CD4-positive, alpha-beta T cell treated with Interleukin-15 for 4 hours (primary cell): ENCODE data around the gene FAM168A.

Source experiments
- DNase-seq: peaks from one replicate; pipeline ENCODE4 v3.0.0-alpha.2; 2020; ENCODE audit warnings: low spot score

FAM168A gene

GRCh38 chr11:73597956-73598718 lies at the start of gene FAM168A:
Gene FAM168A (minus strand): TSS chr11:73598112. CDS start chr11:73468474, 129,638 bp downstream.
- peak; percentile 93 for DNase-seq

DNA sequence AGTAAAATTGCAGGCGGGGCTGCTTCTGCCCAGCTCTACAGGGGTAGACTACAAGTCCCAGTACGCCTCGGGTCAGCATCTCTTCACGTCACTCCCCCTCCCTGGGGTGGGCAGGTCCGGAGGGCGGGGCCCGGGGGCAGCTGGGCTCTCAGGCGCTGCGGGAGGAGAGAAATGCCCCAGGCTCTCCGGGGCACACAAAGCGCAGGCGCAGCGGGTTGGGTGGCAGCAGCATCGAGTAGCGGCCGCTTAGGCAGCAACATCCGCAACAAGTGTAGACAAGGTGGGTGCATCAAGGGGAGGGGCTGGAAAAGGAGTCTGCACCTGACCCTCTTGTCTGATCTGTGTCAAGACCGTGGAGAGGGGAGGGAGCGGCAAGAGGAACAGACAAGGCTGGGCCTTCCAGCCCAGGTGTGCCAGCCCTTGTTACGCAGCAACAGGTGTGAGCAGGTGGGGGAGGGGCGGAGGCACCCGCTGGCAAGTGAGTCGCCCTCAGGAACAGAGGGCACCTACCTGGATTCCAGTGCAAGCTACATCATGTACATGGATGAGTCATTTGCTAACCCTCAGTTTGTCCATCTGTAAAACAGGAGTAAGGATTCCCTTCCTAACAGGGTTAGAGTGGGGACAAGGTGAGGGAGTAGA lies 49.7 kb upstream of the FAM168A start:
- DNase-seq = peak; percentile 95

GRCh38 chr11:73645972-73646631 lies 48.2 kb upstream of the FAM168A start, which contains the start of gene PLEKHB1:
Gene PLEKHB1 (plus strand): TSS chr11:73646581. CDS start chr11:73646609, 28 bp downstream.
- no peak for DNase-seq

DNA sequence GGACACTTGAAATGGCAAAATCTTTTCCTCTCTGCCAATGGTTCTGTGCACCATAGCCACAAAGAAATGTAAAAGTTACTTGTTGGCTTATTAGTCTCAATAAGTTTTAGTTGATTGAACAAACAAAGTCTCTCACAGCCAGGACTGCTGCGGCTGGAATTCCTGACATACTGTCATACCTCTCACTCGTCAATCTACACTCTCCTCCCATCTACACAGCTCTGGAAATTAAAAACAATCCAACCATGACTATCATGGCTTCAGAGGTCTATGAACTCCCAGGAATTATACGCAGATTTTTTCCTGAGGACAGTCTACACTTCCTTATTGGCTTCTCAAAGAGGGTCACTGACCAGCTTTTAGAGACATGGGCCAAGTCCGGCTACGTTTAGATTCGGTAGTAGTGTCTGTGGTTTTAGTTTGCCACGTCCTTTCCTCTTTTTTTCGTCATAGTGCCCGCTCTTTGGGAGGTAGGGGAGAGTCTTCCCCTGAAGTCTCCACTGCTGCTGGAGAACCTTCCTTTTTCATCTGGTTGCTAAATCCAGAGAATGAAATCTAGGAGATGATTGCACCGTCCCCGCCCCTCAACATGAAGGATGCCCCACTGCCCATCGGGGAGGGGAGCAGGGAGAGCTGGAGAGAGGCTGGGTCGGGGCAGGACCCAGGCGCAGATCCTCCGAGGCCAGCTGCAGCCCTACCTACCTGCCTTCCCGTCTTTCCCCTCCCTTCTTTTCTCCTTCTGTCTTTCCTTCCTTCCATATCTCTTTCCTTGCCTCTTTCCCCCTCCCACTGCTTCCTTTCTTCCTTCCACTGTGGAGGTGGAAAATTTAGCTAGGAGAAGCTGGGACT lies 47.4 kb upstream of the FAM168A start:
- DNase-seq = no peak

DNA sequence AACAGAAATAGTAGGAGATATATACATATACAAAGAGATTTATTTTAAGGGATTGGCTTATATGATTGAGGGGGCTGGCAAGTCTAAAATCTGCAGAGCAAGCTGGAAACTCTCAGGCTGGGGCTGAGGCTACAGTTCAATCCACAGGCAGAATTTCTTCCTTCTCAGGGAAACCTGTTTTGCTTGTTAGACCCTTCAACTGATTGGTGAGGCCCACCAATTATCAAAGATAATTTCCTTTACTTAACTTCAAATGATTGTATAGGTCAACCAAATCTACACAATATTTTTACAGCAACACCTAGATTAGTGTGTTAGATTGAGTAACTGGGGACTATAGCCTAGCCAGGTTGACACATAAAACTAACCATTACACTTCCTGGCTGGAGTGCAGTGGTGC lies 43.8 kb upstream of the FAM168A start:
- no peak for DNase-seq

GRCh38 chr11:73640592-73640991 lies 42.7 kb upstream of the FAM168A start:
- no peak for DNase-seq

GRCh38 chr11:73637012-73637411 lies 39.1 kb upstream of the FAM168A start:
- no peak for DNase-seq

DNA sequence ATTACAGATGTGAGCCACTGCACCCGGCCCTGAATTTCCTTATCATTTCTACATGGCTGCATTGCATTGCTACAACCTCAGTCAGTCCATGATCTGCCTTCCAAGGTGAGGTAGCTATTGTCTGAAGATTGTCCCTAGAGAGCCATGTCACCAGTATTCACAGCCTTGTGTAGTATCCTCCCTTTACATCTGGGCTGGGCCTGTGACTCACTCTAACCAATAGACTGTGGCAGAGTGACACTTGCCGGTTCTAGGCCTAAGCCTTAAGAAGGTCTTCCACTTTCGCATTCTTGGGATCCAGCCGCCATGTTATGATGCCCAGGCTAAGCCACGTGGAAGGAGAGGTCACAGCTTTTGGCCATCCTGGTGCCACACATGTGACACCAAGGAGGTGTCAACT lies 38.3 kb upstream of the FAM168A start:
- DNase-seq = no peak

DNA sequence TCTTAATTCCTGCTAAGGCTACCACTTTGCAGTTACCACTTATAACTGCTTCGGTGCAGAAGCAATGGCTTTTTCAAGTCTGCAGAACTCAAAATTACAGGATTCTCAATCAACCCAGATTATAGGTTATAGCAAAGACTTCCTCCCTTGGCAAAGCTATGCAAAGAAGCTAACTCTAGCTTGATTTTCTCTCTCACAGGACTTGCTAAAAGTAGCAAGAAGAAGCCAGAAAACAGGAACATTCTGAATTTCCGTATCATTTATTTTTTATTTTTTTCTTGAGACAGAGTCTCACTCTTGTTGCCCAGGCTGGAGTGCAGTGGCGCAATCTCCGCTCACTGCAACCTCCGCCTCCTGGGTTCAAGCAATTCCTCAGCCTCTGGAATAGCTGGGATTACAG lies 37.8 kb upstream of the FAM168A start:
- DNase-seq = no peak

DNA sequence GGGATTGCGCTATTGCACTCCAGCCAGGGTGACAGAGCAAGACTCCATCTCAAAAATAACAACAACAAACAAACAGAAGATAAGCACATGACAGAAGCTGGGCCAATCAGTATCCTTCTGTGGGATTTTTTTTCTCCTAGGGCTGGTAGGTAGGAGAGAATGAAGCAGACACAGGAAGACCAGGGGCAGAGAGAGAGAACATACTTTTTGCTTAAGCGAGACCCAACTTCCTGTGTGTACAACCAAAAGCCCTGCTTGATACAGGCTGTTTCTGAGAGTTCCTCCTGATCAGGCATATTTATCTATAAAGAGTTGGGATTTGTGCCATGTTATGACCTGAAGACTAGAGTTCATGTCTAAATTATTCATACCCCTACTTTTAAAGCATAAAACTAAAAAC lies 36.1 kb upstream of the FAM168A start:
- DNase-seq = no peak

GRCh38 chr11:73632996-73633395 lies 35.1 kb upstream of the FAM168A start:
- DNase-seq = no peak

DNA sequence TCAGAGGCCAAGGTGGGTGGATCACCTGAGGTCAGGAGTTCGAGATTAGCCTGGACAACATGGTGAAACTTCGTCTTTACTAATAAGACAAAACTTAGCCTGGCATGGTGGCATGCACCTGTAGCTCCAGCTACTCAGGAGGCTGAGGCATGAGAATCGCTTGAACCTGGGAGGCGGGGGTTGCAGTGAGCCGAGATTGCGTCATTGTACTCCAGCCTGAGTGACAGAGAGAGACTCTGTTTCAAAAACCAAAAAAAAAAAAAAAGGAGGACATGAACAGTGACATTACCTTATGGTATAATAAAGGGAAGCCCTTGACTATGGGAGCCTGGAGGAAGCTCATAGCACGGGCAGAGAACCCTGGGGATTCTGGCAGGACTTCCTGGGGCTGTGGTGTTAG lies 32.0 kb upstream of the FAM168A start:
- DNase-seq = no peak

DNA sequence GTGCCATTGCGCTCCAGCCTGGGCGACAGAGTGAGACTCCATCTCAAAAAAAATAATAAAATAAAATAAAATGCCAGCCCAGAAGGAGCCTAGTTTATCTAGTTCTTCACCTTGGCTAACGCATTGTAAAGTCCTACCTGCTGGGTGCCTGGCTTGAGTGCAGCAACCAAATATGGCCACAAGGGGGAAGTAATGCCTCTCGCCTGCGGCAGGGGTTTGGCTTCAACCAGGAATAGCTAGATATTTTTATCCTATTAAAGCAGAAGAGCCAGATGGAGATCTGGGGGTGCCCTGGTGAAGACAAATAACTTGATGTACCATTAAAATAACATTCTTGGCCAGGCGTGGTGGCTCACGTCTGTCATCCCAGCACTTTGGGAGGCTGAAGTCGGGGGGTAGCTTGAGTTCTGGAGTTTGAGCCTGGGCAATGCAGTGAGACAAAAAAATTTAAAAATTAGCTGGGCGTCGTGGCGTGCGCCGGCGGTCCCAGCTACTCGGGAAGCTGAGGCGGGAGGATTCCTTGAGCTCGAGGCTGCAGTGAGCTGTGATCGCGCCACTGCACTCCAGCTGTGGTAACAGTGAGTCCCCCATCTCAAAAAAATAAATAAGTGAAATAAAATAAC lies 27.9 kb upstream of the FAM168A start:
- peak; percentile 72 for DNase-seq

DNA sequence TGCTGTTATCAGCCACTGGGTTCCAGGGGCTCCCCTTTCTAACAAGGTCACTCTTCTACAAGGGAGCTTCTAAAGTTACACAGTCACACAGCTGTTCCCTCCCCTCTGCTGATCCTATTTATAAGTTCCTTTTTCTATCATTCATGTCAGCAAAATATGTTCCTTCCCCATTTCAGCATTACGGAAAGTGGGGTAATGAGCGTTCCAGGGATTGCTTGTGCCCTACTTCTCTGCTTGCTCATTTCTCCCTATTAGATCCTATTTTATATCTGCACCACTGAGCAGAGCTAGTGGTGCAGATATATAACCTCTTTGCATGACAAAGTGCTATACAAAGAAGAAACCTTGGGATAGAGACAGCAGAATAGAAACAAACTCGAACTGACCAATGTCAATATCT lies 25.8 kb upstream of the FAM168A start:
- DNase-seq = no peak

GRCh38 chr11:73622926-73623593 lies 25.1 kb upstream of the FAM168A start:
- DNase-seq = no peak

DNA sequence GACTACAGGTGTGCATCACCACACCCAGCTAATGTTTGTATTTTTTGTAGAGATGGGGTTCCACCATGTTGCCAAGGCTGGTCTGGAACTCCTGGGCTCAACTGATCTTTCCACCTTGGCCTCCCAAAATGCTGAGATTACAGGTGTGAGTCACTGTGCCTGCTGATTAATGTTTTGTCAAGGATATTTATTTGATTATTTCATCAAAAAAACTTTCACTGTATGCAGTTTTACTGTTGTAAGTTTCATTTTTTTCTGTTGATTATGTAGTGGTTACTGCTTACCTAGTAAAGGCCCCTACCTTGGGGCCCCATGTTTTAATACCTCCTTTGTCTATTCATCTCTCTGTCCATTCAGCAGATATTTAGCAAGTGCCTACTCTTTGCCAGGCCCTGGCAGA lies 16.7 kb upstream of the FAM168A start:
- no peak for DNase-seq

DNA sequence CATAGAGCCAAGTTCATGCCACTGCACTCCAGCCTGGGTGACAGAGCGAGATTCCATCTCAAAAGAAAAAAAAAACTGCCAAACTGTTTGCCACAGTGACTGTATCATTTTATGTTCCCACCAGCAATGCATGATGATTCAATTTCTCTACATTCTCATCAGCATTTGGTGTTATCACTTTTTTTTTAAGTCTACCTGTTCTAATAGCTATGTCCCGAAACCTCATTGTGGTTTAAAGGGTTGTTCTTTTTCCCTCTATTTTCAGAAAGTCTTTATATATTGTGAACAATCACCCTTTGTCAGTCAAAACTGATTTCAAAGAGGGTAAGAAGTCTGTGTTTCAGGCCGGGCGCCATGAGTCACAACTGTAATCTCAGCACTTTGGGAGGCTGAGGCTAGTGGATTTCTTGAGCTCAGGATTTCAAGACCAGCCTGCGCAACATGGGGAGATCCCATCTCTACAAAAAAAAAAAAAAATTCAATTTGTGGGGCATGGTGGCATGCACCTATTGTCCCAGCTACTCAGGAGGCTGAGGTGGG lies 14.8 kb upstream of the FAM168A start:
- DNase-seq = no peak

- no peak for DNase-seq
These were observed 937 bp upstream of the FAM168A start for GRCh38 chr11:73598719-73599379.

DNA sequence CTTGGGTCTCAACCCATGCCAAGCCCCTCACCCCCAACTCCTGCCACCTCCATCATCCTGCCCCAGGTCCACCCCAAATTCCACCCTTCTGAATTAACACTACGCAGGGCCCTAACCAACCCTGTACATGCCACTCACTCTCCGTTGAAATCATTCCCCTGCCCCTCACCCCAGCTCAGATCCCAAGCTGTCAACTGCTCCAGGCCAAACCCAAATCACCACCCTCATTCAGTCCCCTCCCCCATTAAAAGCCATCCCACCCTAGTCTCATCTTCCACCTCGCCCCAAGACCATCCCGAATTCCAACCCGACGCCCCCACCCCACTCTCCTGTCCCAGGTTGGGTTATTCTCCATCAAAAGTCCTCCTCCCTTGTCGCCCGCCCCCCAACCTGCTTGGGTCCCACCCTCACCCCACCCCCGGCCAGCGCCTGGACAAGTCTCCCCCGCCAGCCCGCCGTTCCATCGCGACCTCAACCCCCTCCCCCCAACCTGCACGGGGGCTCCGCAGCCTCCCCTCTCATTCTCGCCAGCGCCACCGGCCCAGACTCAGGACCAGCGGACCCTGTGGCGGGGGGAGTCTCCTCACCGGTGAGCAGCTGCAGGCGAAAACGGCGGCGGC lies 466 bp downstream of the FAM168A start:
- no peak for DNase-seq

DNA sequence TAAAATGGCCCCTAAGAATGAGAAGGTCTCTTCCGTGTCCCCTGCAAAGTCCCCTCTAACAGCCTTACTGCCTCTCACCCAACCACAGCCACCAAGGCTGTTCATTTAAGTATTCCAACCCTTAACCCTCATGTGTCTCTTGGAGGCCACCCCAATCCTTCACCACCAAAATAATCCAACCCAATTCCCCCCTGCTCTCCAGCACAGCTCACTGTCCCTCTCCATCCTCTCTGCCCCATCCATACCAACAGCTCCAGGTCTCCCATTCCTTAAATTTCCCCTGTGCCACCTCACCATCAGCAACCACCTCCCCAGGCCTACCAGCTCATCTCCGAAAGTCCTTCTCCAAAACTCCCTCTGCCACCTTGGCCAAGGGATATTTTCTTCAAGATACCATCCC lies 1.4 kb downstream of the FAM168A start:
- no peak for DNase-seq
